ENCODE measurements around the gene KLK10. TPM values are rescaled to one million over a fixed set of nuclear protein-coding genes. Genes with fewer than 3 reads are reported as not detected.

KLK10 gene
- polyA plus RNA-seq, 1 of the 3 experiments (the other 2 are of a cell fraction) = not detected

GRCh38 chr19:51001515-51001914 lies 18.0 kb downstream of the KLK10 start, which contains the start of gene KLK8 (continued):
- TF ChIP-seq ZBTB33 (IDR thresholded peaks at IDR 0.05; ENCODE audit: borderline replicate concordance, low read depth) (no peak), TAF1 (IDR thresholded peaks at IDR 0.05; ENCODE audit: borderline replicate concordance, low read depth, low read length) (no peak), MEF2A (IDR thresholded peaks at IDR 0.05; ENCODE audit: borderline replicate concordance, low read depth) (no peak), RAD21 (IDR thresholded peaks at IDR 0.05; ENCODE audit: low read length) (no peak), RXRA (IDR thresholded peaks at IDR 0.05; ENCODE audit: borderline replicate concordance, low read depth) (no peak), EZH2phosphoT487 (IDR thresholded peaks at IDR 0.05; ENCODE audit: borderline replicate concordance, low read depth) (no peak), TCF12 (IDR thresholded peaks at IDR 0.05) (no peak), CHD2 (IDR thresholded peaks at IDR 0.05; ENCODE audit: low read length, partially characterized antibody) (no peak)
- TF ChIP-seq, protein P1, sequence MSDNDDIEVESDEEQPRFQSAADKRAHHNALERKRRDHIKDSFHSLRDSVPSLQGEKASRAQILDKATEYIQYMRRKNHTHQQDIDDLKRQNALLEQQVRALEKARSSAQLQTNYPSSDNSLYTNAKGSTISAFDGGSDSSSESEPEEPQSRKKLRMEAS (IDR thresholded peaks at IDR 0.05; ENCODE audit: low read depth) = no peak
- TF ChIP-seq, protein P2, sequence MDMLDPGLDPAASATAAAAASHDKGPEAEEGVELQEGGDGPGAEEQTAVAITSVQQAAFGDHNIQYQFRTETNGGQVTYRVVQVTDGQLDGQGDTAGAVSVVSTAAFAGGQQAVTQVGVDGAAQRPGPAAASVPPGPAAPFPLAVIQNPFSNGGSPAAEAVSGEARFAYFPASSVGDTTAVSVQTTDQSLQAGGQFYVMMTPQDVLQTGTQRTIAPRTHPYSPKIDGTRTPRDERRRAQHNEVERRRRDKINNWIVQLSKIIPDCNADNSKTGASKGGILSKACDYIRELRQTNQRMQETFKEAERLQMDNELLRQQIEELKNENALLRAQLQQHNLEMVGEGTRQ (IDR thresholded peaks at IDR 0.05; ENCODE audit: borderline replicate concordance, low read depth, low read length) = no peak

DNA sequence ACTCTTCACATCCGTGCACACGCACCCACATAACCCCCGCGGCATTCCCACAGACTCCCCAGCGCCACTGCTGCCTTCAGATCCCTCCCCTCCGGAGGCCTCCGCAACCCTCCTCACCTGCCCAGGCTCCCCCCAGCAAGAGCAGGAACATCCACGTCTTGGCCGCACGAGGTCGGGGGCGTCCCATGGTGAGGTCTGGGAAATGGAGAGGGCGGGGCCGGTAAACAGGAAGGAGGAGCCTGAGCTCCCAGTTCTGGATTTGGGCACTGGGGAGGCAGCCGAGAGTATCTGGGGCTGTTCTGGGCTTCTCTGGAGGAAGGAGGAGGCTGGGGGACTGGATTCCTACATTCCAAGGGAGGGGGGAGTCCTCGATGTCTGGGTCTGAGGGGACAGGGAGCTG lies 18.5 kb downstream of the KLK10 start:
- WGBS (ENCODE audit: low lambda C conversion rate) = 27% methylated on average over 16 of the region's 16 CpGs
- H3K36me3 ChIP-seq (replicated peaks in 1 of 2; ENCODE audit: control insufficient read depth in 1 of 2, insufficient read depth in 2 of 2, low read length in 1 of 2) = no peaks in the 10 kb centered on the region
- ChIA-PET POLR2A (no interaction called here), CTCF (interaction anchor here (0.8 kb wide), 1 partner anchor 16 kb away, joined by 3 read pairs; no protein-coding TSS in a partner anchor)
- no peaks in the 10 kb centered on the region for H4K20me1 ChIP-seq (ENCODE audit: insufficient read depth)
- H3K4me3 ChIP-seq (ENCODE audit: low read depth in 2 of 2, low read length in 1 of 2) = no peak overlapping the region
- no peak for TF ChIP-seq NRF1 (IDR thresholded peaks at IDR 0.05; ENCODE audit: low read depth, low read length)
- TF ChIP-seq, protein P3, sequence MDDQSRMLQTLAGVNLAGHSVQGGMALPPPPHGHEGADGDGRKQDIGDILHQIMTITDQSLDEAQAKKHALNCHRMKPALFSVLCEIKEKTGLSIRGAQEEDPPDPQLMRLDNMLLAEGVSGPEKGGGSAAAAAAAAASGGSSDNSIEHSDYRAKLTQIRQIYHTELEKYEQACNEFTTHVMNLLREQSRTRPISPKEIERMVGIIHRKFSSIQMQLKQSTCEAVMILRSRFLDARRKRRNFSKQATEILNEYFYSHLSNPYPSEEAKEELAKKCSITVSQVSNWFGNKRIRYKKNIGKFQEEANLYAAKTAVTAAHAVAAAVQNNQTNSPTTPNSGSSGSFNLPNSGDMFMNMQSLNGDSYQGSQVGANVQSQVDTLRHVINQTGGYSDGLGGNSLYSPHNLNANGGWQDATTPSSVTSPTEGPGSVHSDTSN (IDR thresholded peaks at IDR 0.05) = no peak
- H3K9ac ChIP-seq = no peak overlapping the region
- no peak for DNase-seq
- H3F3A ChIP-seq (replicated peaks; ENCODE audit: insufficient read depth) = no peaks in the 10 kb centered on the region
- H3K4me2 ChIP-seq = no peak overlapping the region
- no peak overlapping the region for H2AFZ ChIP-seq (ENCODE audit: low read depth)
- no peak overlapping the region for H3K27ac ChIP-seq (ENCODE audit: low read depth in 2 of 2, low read length in 1 of 2)
- H3K9me2 ChIP-seq = no peaks in the 10 kb centered on the region
- H3K79me2 ChIP-seq (ENCODE audit: insufficient read depth) = no peaks in the 10 kb centered on the region
- no peaks in the 10 kb centered on the region for H3K4me1 ChIP-seq (ENCODE audit: control insufficient read depth in 1 of 2, insufficient read depth in 2 of 2, low read depth in 1 of 2, low read length in 1 of 2)
- no peaks in the 10 kb centered on the region for H3K9me3 ChIP-seq
- peaks cover 20% of the 10 kb centered on the region; the same call in 1 of the 2 replicates for H3K27me3 ChIP-seq (ENCODE audit: insufficient read depth)
